ENCODE results near the gene CCL5. TPM values are rescaled to one million over a fixed set of nuclear protein-coding genes. Genes with fewer than 3 reads are reported as not detected.

CCL5 gene
- total RNA-seq, 1 experiment from 2014 or later, result 0.34 TPM

DNA sequence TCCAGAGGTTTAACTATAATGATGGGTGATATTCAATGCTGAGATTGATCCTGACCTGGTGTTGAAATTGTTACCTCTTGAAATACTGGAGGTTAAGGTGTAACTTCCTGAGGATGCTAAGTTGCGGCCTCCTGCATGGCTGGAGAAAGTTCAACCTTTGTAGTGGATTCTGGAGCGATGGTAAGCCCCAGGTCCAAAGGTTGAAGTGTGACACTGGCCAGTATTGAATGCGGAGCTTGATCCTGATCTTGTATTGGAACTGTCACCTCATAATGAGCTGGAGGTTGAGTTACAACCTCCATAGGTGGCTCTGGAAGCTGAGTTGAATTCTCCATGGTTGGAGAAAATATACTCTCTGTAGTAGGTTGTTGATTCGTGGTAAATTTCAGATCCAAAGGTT, 33.4 kb upstream of the CCL5 start:
- ChIA-PET RAD21 (ENCODE audit: low non-redundant PET in 1 of 2, low total read pairs in 2 of 2, uncharacterized antibody in 2 of 2, unreplicated experiment in 2 of 2) (no interaction called here), CTCF (no interaction called here), POLR2A (no interaction called here)
- H4K20me1 ChIP-seq (ENCODE audit: insufficient read depth), result no peaks in the 10 kb centered on the region
- no peaks in the 10 kb centered on the region for H3K27me3 ChIP-seq (ENCODE audit: insufficient read depth, low read length)
- no peak overlapping the region for H2AFZ ChIP-seq (ENCODE audit: low read depth, low read length, poor library complexity, severe bottlenecking)
- ATAC-seq, result no peak
- TF ChIP-seq, protein P1, sequence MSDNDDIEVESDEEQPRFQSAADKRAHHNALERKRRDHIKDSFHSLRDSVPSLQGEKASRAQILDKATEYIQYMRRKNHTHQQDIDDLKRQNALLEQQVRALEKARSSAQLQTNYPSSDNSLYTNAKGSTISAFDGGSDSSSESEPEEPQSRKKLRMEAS (IDR thresholded peaks at IDR 0.05), result no peak
- TF ChIP-seq ZNF274 (IDR thresholded peaks at IDR 0.05; ENCODE audit: low read depth, low read length) (no peak), RAD21 (IDR thresholded peaks at IDR 0.05; ENCODE audit: low read depth) (no peak), CBX3 (IDR thresholded peaks at IDR 0.05; ENCODE audit: low read depth) (no peak), SIN3A (IDR thresholded peaks at IDR 0.05; ENCODE audit: low read depth) (no peak), YY1 (IDR thresholded peaks at IDR 0.05; ENCODE audit: extremely low read depth, insufficient replicate concordance, low read depth, low read length) (no peak), JUND (IDR thresholded peaks at IDR 0.05) (no peak), EGR1 (IDR thresholded peaks at IDR 0.05; ENCODE audit: low read depth) (no peak), EZH2 (IDR thresholded peaks at IDR 0.05) (no peak)
- TF ChIP-seq, protein P2, sequence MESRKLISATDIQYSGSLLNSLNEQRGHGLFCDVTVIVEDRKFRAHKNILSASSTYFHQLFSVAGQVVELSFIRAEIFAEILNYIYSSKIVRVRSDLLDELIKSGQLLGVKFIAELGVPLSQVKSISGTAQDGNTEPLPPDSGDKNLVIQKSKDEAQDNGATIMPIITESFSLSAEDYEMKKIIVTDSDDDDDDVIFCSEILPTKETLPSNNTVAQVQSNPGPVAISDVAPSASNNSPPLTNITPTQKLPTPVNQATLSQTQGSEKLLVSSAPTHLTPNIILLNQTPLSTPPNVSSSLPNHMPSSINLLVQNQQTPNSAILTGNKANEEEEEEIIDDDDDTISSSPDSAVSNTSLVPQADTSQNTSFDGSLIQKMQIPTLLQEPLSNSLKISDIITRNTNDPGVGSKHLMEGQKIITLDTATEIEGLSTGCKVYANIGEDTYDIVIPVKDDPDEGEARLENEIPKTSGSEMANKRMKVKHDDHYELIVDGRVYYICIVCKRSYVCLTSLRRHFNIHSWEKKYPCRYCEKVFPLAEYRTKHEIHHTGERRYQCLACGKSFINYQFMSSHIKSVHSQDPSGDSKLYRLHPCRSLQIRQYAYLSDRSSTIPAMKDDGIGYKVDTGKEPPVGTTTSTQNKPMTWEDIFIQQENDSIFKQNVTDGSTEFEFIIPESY (IDR thresholded peaks at IDR 0.05; ENCODE audit: extremely low read depth, insufficient replicate concordance, low read length), result no peak
- H3K9me2 ChIP-seq (ENCODE audit: insufficient read depth), result no peaks in the 10 kb centered on the region
- no peaks in the 10 kb centered on the region for H3K4me1 ChIP-seq (ENCODE audit: control insufficient read depth in 1 of 2, insufficient read depth in 2 of 2, low read length in 2 of 2)
- no peaks in the 10 kb centered on the region for H3K79me2 ChIP-seq (ENCODE audit: insufficient read depth, low read length)
- H3K4me2 ChIP-seq (ENCODE audit: low read length), result no peak overlapping the region
- no peak overlapping the region for H3K4me3 ChIP-seq (replicated peaks in 1 of 2; ENCODE audit: low read depth in 1 of 2, low read length in 2 of 2)
- no peaks in the 10 kb centered on the region for H3K36me3 ChIP-seq (ENCODE audit: control insufficient read depth in 1 of 2, insufficient read depth in 2 of 2, low read length in 2 of 2)
- DNase-seq (ENCODE audit: low read depth, low spot score), result no peak
- H3K9ac ChIP-seq (ENCODE audit: low read length), result no peak overlapping the region
- no TSS peak for BruUV-seq (replicated peaks)
- H3K9me3 ChIP-seq (ENCODE audit: control insufficient read depth in 1 of 2, insufficient read depth in 1 of 2, low read depth in 1 of 2, low read length in 2 of 2), result no peaks in the 10 kb centered on the region
- intact Hi-C loops (cut with micrococcal nuclease), result no loop called here
- no peak overlapping the region for H3K27ac ChIP-seq (ENCODE audit: low read depth, low read length)

Data from HCT116 (cell line).